GM20000 (cell line): Measurements from ENCODE around the gene MAST4.

Source experiments
- DNase-seq: peaks from one replicate; pipeline ENCODE4 v3.0.0; 2012; ENCODE audit warnings: low spot score
- TF ChIP-seq, protein P1 (sequence below): IDR thresholded peaks from 2 replicates; pipeline ENCODE4 v1.5.1; 2012; ENCODE audit warnings: mild to moderate bottlenecking, control low read depth; ENCODE audit errors: extremely low read depth, missing control alignments

Gene MAST4

DNA sequence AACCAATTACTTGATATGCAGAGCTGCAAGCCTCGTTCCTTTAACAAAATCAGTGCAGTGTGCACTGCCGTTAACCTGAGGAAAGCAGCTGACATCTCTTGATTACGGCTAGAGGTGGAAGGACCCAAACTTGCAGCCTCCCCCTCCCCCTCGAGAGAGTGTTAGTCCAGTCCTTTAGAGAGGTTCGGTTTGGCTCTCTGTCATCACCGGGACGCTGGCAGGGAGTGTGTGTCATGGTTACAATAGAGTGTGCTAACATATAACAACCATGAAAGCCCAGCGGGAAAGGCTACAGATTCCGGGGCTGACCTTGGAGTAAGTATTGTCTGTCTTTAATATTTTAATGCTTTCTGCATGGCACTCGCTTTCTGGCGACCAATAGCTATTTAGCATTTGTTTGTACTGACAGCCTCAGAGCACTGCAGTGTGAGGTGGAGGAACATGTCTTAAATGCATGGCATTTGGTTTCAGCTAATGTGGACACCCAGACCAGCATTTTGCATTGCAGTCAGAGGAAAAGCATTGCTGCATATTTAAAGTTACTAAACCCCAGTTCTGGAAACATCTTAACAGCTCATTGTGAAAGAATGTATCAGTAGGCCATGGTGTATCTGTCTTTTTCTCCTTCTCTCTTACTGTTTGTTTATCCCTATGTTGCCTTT is 362.9 kb downstream of the MAST4 start:
- TF ChIP-seq, protein P1, sequence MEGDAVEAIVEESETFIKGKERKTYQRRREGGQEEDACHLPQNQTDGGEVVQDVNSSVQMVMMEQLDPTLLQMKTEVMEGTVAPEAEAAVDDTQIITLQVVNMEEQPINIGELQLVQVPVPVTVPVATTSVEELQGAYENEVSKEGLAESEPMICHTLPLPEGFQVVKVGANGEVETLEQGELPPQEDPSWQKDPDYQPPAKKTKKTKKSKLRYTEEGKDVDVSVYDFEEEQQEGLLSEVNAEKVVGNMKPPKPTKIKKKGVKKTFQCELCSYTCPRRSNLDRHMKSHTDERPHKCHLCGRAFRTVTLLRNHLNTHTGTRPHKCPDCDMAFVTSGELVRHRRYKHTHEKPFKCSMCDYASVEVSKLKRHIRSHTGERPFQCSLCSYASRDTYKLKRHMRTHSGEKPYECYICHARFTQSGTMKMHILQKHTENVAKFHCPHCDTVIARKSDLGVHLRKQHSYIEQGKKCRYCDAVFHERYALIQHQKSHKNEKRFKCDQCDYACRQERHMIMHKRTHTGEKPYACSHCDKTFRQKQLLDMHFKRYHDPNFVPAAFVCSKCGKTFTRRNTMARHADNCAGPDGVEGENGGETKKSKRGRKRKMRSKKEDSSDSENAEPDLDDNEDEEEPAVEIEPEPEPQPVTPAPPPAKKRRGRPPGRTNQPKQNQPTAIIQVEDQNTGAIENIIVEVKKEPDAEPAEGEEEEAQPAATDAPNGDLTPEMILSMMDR: no peak
- DNase-seq: no peak

GRCh38 chr5:66959653-66960052 is 363.5 kb downstream of the MAST4 start:
- DNase-seq: no peak

GRCh38 chr5:66960369-66961137 is 364.4 kb downstream of the MAST4 start:
- no peak for DNase-seq
- TF ChIP-seq, protein P1: no peak

More at GRCh38 chr5:66959653-66960052, 363.5 kb downstream of the MAST4 start:
- TF ChIP-seq, protein P1: no peak

GRCh38 chr5:66963559-66963971 is 367.4 kb downstream of the MAST4 start:
- TF ChIP-seq, protein P1: no peak
- DNase-seq: no peak

GRCh38 chr5:66966439-66966838 is 370.2 kb downstream of the MAST4 start:
- no peak for DNase-seq
- TF ChIP-seq, protein P1: no peak

- TF ChIP-seq, protein P1: no peak
These were observed 370.9 kb downstream of the MAST4 start for GRCh38 chr5:66967102-66967501.

DNA sequence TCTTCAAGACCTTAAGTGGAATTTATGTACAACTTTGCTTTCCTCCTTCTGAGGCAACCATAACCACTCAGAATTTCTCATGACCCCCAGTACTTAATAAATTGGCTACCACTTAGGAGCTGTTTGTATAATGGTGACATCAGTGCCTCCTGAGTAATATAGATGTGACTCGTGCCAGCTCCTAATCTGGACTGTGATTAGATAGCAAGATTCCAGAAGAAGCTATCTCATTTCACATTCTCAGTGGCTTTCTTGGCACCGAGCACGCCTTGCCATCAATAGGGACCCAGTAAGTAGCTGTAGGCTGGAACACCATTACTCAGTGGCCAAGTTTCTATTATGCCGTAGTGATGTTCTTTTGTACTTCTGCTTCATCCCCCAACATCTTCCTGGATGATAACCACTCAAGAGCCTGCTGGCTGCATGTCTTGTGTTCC is 371.7 kb downstream of the MAST4 start:
- DNase-seq: no peak
- TF ChIP-seq, protein P1: no peak

More at GRCh38 chr5:66967102-66967501, 370.9 kb downstream of the MAST4 start:
- no peak for DNase-seq
